GM12878 (cell line): ENCODE results near the gene DGKI.

Experiments used
- BRCA1 ChIP-seq: IDR thresholded peaks from 2 replicates; pipeline ENCODE4 v1.6.1; 2011; ENCODE audit warnings: low read depth, low read length, improper control_type of control experiment
- EGR1 ChIP-seq, 2 experiments: IDR thresholded peaks; 1 replicate in 1 of 2; 2 replicates in 1 of 2; pipeline ENCODE4 v1.6.1; 2011 to 2012; ENCODE audit warnings: low read depth in 2 of 2, low read length in 2 of 2, borderline replicate concordance in 1 of 2, mild to moderate bottlenecking in 1 of 2, moderate library complexity in 1 of 2
- EP300 ChIP-seq, 2 experiments: fragments of 150-350 bp in 1 of 2; IDR thresholded peaks; 2 replicates each; pipeline ENCODE4 v1.6.1; 2011 to 2012; ENCODE audit warnings: low read depth in 2 of 2, low read length in 2 of 2, borderline replicate concordance in 1 of 2, improper control_type of control experiment in 1 of 2, inconsistent platforms in 1 of 2; ENCODE audit not compliant: control insufficient read depth in 1 of 2
- HDAC2 ChIP-seq: fragments of 200-600 bp; sonication (generic); IDR thresholded peaks from 2 replicates; pipeline ENCODE4 v1.6.1; 2017
- JUND ChIP-seq: IDR thresholded peaks from 2 replicates; pipeline ENCODE4 v1.6.1; 2012; ENCODE audit warnings: low read depth, mild to moderate bottlenecking, low read length, improper control_type of control experiment, moderate library complexity
- NR2C2 ChIP-seq: IDR thresholded peaks from 2 replicates; pipeline ENCODE4 v1.6.1; 2011; ENCODE audit warnings: borderline replicate concordance, low read depth; ENCODE audit not compliant: control insufficient read depth, insufficient read length
- POLR2A ChIP-seq: IDR thresholded peaks from 2 replicates; pipeline ENCODE4 v1.6.1; 2011; ENCODE audit warnings: low read depth, mild to moderate bottlenecking, low read length
- POU2F2 ChIP-seq: IDR thresholded peaks from 3 replicates; pipeline ENCODE4 v1.6.1; 2011; ENCODE audit warnings: low read depth, mild to moderate bottlenecking, low read length, borderline replicate concordance
- RB1 ChIP-seq: fragments of 450-650 bp; formaldehyde crosslinking; IDR thresholded peaks from 2 replicates; pipeline ENCODE4 v1.6.1; 2017; ENCODE audit warnings: mild to moderate bottlenecking, borderline replicate concordance
- ZNF274 ChIP-seq: IDR thresholded peaks from one replicate; pipeline ENCODE4 v1.8.0; 2011; ENCODE audit not compliant: insufficient read length, insufficient read depth
- TF ChIP-seq, protein P1 (sequence below), 3 experiments: IDR thresholded peaks in 2 of 3; conservative IDR thresholded peaks in 1 of 3; 2 replicates each; pipeline ENCODE4 v1.5.1; 2011; ENCODE audit warnings: low read depth in 3 of 3, low read length in 3 of 3, mild to moderate bottlenecking in 3 of 3, control low read depth in 2 of 3, moderate library complexity in 2 of 3, inconsistent platforms in 1 of 3, mixed read lengths in 1 of 3; ENCODE audit not compliant: control insufficient read depth in 2 of 3, insufficient read depth in 1 of 3; ENCODE audit errors: extremely low read depth in 1 of 3
- TF ChIP-seq, protein P2 (sequence below): IDR thresholded peaks from 2 replicates; pipeline ENCODE4 v1.6.1; 2012; ENCODE audit warnings: low read depth, low read length, improper control_type of control experiment

DNA sequence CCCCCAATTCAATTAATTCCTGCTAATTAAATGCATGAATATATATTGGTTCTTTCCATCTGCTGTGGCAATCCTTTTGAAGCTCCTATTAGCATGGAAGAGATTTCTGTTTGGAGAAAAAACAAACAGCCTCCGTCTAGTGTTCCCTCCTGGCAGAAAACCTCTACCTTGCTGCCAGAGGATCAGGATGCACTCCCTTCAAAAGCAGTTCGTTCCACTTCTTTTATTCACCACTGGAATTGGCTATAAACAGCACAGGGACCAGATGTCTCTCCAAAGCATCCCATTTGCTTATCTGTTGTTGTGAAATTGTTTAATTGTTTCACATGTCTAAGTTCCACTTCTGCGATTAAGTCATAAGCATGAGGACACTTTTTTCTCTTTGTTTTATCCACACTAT, 425.4 kb downstream of the DGKI start:
- TF ChIP-seq, protein P1, sequence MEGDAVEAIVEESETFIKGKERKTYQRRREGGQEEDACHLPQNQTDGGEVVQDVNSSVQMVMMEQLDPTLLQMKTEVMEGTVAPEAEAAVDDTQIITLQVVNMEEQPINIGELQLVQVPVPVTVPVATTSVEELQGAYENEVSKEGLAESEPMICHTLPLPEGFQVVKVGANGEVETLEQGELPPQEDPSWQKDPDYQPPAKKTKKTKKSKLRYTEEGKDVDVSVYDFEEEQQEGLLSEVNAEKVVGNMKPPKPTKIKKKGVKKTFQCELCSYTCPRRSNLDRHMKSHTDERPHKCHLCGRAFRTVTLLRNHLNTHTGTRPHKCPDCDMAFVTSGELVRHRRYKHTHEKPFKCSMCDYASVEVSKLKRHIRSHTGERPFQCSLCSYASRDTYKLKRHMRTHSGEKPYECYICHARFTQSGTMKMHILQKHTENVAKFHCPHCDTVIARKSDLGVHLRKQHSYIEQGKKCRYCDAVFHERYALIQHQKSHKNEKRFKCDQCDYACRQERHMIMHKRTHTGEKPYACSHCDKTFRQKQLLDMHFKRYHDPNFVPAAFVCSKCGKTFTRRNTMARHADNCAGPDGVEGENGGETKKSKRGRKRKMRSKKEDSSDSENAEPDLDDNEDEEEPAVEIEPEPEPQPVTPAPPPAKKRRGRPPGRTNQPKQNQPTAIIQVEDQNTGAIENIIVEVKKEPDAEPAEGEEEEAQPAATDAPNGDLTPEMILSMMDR (IDR thresholded peaks at IDR 0.05 in 2 of 3, conservative IDR thresholded peaks at IDR 0.05 in 1 of 3; ENCODE audit: control insufficient read depth in 2 of 3, extremely low read depth in 1 of 3, insufficient read depth in 1 of 3, low read depth in 3 of 3, low read length in 3 of 3), result no peak
- no peak for TF ChIP-seq HDAC2
- no peak for TF ChIP-seq BRCA1
- TF ChIP-seq, protein P2, sequence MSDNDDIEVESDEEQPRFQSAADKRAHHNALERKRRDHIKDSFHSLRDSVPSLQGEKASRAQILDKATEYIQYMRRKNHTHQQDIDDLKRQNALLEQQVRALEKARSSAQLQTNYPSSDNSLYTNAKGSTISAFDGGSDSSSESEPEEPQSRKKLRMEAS, result no peak
- TF ChIP-seq ZNF274, result no peak
- TF ChIP-seq POLR2A, result no peak
- no peak for TF ChIP-seq RB1
- TF ChIP-seq JUND, result no peak
- TF ChIP-seq EP300 (IDR thresholded peaks at IDR 0.05; ENCODE audit: borderline replicate concordance in 1 of 2, control insufficient read depth in 1 of 2, low read depth in 2 of 2, low read length in 2 of 2), result no peak
- TF ChIP-seq NR2C2, result no peak
- no peak for TF ChIP-seq POU2F2
- TF ChIP-seq EGR1 (IDR thresholded peaks at IDR 0.05; ENCODE audit: borderline replicate concordance in 1 of 2, low read depth in 2 of 2, low read length in 2 of 2), result no peak
